AG10803 (cell line): ENCODE data around the gene OCLN.
"Not testable (repeated sequence)": the region's sequence is repeated elsewhere in the genome, so short reads cannot be mapped to it uniquely, and the experiment has no call there.

ENCODE experiments used
- DNase-seq: peaks from one replicate; pipeline ENCODE4 v3.0.0; 2010; ENCODE audit warnings: low read depth
- H3K4me3 ChIP-seq: 2 replicates; pipeline ENCODE4 v1.5.1; 2011; ENCODE audit warnings: mild to moderate bottlenecking, low read length, control low read depth
- CTCF ChIP-seq: conservative IDR thresholded peaks from 2 replicates; pipeline ENCODE4 v1.5.1; 2011; ENCODE audit warnings: mild to moderate bottlenecking, low read length, control low read depth, inconsistent platforms

OCLN gene

GRCh38 chr5:69492391-69492922, at the start of gene OCLN:
OCLN (plus strand) TSS chr5:69492790; CDS start chr5:69504245, 11,455 bp downstream.
- no peak for DNase-seq
- TF ChIP-seq CTCF: no peak
- peak within 1 kb of the TSS; percentile 56 for H3K4me3 ChIP-seq

GRCh38 chr5:69444127-69444754, 48.3 kb upstream of the OCLN start:
- TF ChIP-seq CTCF: no peak
- H3K4me3 ChIP-seq: no peak overlapping the region
- no peak for DNase-seq

GRCh38 chr5:69449511-69449910, 43.1 kb upstream of the OCLN start:
- no peak for DNase-seq
- no peak for TF ChIP-seq CTCF
- H3K4me3 ChIP-seq: no peak overlapping the region

GRCh38 chr5:69450116-69450515, 42.5 kb upstream of the OCLN start:
- peak; percentile 80 for DNase-seq
- no peak overlapping the region for H3K4me3 ChIP-seq
- no peak for TF ChIP-seq CTCF

DNA sequence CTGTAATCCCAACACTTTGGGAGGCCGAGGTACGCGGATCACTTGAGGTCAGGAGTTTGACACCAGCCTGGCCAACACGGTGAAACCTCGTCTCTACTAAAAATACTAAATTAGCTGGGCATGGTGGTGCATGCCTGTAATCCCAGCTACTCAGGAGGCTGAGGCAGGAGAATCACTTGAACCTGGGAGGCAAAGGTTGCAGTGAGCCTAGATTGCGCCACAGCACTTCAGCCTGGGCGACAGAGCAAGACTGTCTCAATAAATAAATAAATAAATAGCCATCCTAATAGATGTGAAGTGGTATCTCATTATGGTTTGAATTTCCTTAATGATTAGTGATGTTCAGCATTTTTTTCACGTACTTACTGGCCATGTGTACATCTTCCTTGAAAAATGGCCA, 42.1 kb upstream of the OCLN start:
- H3K4me3 ChIP-seq, DNase-seq: not testable (repeated sequence)

- H3K4me3 ChIP-seq: no peak overlapping the region
- TF ChIP-seq CTCF: no peak
- DNase-seq: no peak
Measured at GRCh38 chr5:69451941-69452647, 40.5 kb upstream of the OCLN start.

DNA sequence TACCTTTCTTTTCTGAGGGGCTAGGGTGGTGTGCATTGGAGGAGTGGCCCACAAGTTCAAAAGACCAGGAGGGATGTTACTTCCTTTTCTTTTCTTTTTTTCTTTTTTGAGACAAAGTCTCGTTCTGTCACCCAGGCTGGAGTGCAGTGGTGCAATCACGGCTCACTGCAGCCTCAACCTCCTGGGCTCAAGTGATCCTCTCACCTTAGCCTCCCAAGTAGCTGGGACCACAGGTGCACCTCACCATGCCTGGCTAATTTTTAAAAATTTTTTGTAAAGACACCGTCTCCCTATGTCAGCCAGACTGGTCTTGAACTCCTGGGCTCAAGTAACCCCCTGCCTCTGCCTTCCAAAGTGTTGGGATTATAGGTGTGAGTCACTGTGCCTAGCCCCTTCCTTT, 39.1 kb upstream of the OCLN start:
- not testable (repeated sequence) for DNase-seq, H3K4me3 ChIP-seq
